ENCODE data around the gene NME2.

The NME2 gene

DNA sequence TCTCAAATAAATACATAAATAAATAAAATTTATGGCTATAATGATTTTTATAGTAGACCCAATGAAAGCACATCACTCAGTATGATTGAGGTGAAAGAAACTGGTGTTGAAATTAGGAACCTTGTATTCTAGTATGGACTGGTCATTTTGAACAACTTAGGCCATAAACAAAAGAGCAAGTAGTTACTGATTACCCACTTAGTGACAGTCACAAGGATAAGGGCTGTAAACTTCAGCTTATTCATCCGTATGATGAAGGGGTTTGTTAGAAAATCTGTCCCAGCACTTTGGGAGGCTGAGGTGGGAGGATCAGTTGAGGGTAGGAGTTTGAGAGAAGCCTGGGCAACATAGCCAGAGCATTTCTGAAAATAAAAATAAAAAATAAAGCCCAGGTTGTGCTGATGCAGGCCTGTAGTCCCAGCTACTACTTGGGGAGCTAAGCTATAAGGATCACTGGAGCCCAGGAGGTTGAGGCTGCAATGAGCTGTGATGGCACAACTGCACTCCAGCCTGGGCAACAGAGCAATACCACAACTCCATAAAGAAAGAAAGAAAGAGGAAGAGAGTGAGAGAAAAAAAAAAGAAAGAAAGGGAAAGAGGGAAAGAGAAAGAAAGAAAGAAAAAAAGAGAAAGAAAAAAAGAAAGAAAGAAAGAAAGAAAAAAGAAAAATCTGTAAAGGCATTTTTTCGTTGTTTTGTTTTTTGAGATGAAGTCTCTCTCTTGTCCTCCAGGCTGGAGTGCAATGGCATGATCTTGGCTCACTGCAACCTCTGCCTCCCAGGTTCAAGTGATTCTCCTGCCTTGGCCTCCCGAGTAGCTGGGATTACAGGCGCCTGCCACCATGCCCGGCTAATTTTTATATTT is 41.3 kb upstream of the NME2 start:
- H3F3A ChIP-seq (ENCODE audit: insufficient read depth, low read length) = peaks cover 19% of the 10 kb centered on the region
- H3K9me2 ChIP-seq (replicated peaks; ENCODE audit: insufficient read depth, low read length) = no peaks in the 10 kb centered on the region
- H3K9me3 ChIP-seq (replicated peaks; ENCODE audit: insufficient read depth, low read length) = no peaks in the 10 kb centered on the region
- no peak overlapping the region for H3K4me2 ChIP-seq (ENCODE audit: low read depth, low read length)
- no peaks in the 10 kb centered on the region for H3K27me3 ChIP-seq (replicated peaks; ENCODE audit: insufficient read depth, low read length)
- H3K36me3 ChIP-seq (replicated peaks; ENCODE audit: insufficient read depth, low read length) = no peaks in the 10 kb centered on the region
- H3K4me1 ChIP-seq (ENCODE audit: low read length) = peaks cover 5% of the 10 kb centered on the region
- H3K79me2 ChIP-seq (ENCODE audit: low read length) = peaks cover 7% of the 10 kb centered on the region
- no peak overlapping the region for H3K27ac ChIP-seq (ENCODE audit: low read length)
- no peak overlapping the region for H2AFZ ChIP-seq (ENCODE audit: low read length)
- H3K4me3 ChIP-seq (ENCODE audit: low read length) = no peak overlapping the region
- TF ChIP-seq EZH2phosphoT487 (IDR thresholded peaks at IDR 0.05; ENCODE audit: low read length) (no peak), EZH2 (optimal IDR thresholded peaks at IDR 0.05; ENCODE audit: low read depth, low read length) (no peak)
- TF ChIP-seq, protein P1, sequence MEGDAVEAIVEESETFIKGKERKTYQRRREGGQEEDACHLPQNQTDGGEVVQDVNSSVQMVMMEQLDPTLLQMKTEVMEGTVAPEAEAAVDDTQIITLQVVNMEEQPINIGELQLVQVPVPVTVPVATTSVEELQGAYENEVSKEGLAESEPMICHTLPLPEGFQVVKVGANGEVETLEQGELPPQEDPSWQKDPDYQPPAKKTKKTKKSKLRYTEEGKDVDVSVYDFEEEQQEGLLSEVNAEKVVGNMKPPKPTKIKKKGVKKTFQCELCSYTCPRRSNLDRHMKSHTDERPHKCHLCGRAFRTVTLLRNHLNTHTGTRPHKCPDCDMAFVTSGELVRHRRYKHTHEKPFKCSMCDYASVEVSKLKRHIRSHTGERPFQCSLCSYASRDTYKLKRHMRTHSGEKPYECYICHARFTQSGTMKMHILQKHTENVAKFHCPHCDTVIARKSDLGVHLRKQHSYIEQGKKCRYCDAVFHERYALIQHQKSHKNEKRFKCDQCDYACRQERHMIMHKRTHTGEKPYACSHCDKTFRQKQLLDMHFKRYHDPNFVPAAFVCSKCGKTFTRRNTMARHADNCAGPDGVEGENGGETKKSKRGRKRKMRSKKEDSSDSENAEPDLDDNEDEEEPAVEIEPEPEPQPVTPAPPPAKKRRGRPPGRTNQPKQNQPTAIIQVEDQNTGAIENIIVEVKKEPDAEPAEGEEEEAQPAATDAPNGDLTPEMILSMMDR (IDR thresholded peaks at IDR 0.05; ENCODE audit: low read length) = no peak
- H4K20me1 ChIP-seq (ENCODE audit: insufficient read depth, low read length) = no peaks in the 10 kb centered on the region
- no peak for DNase-seq
- no peak overlapping the region for H3K9ac ChIP-seq (ENCODE audit: low read length)

- no peak overlapping the region for H3K4me2 ChIP-seq (ENCODE audit: low read depth, low read length)
- H3K79me2 ChIP-seq (ENCODE audit: low read length) = no peaks in the 10 kb centered on the region
- no peak overlapping the region for H2AFZ ChIP-seq (ENCODE audit: low read length)
- no peak overlapping the region for H3K9ac ChIP-seq (ENCODE audit: low read length)
- H3K27ac ChIP-seq (ENCODE audit: low read length) = no peak overlapping the region
- H3K27me3 ChIP-seq (replicated peaks; ENCODE audit: insufficient read depth, low read length) = no peaks in the 10 kb centered on the region
- no peaks in the 10 kb centered on the region for H3K9me2 ChIP-seq (replicated peaks; ENCODE audit: insufficient read depth, low read length)
- H3F3A ChIP-seq (ENCODE audit: insufficient read depth, low read length) = no peaks in the 10 kb centered on the region
- no peaks in the 10 kb centered on the region for H3K9me3 ChIP-seq (replicated peaks; ENCODE audit: insufficient read depth, low read length)
- no peaks in the 10 kb centered on the region for H4K20me1 ChIP-seq (ENCODE audit: insufficient read depth, low read length)
- no peaks in the 10 kb centered on the region for H3K36me3 ChIP-seq (replicated peaks; ENCODE audit: insufficient read depth, low read length)
- peaks cover 3% of the 10 kb centered on the region; the same call in 1 of the 2 replicates for H3K4me1 ChIP-seq (ENCODE audit: low read length)
- H3K4me3 ChIP-seq (ENCODE audit: low read length) = no peak overlapping the region
- no peak for DNase-seq
- TF ChIP-seq EZH2 (optimal IDR thresholded peaks at IDR 0.05; ENCODE audit: low read depth, low read length) (no peak), EZH2phosphoT487 (IDR thresholded peaks at IDR 0.05; ENCODE audit: low read length) (no peak)
- TF ChIP-seq, protein P1 (IDR thresholded peaks at IDR 0.05; ENCODE audit: low read length) = no peak
Measured at GRCh38 chr17:51128076-51128475, 38.1 kb upstream of the NME2 start.

- no peak for DNase-seq
- no peaks in the 10 kb centered on the region for H3K9me3 ChIP-seq (replicated peaks; ENCODE audit: insufficient read depth, low read length)
- H2AFZ ChIP-seq (ENCODE audit: low read length) = no peak overlapping the region
- no peak overlapping the region for H3K27ac ChIP-seq (ENCODE audit: low read length)
- no peak overlapping the region for H3K4me2 ChIP-seq (ENCODE audit: low read depth, low read length)
- H3K4me3 ChIP-seq (ENCODE audit: low read length) = no peak overlapping the region
- no peak overlapping the region for H3K9ac ChIP-seq (ENCODE audit: low read length)
- peaks cover 7% of the 10 kb centered on the region; the same call in 1 of the 2 replicates for H3K4me1 ChIP-seq (ENCODE audit: low read length)
- no peaks in the 10 kb centered on the region for H3K79me2 ChIP-seq (ENCODE audit: low read length)
- no peaks in the 10 kb centered on the region for H3K27me3 ChIP-seq (replicated peaks; ENCODE audit: insufficient read depth, low read length)
- no peaks in the 10 kb centered on the region for H3K36me3 ChIP-seq (replicated peaks; ENCODE audit: insufficient read depth, low read length)
- H3K9me2 ChIP-seq (replicated peaks; ENCODE audit: insufficient read depth, low read length) = no peaks in the 10 kb centered on the region
- no peak for TF ChIP-seq EZH2 (optimal IDR thresholded peaks at IDR 0.05; ENCODE audit: low read depth, low read length)
- TF ChIP-seq, protein P1 (IDR thresholded peaks at IDR 0.05; ENCODE audit: low read length) = no peak
- TF ChIP-seq EZH2phosphoT487 (IDR thresholded peaks at IDR 0.05; ENCODE audit: low read length) = no peak
- no peaks in the 10 kb centered on the region for H4K20me1 ChIP-seq (ENCODE audit: insufficient read depth, low read length)
- H3F3A ChIP-seq (ENCODE audit: insufficient read depth, low read length) = no peaks in the 10 kb centered on the region
Measured at GRCh38 chr17:51132964-51133319, 33.3 kb upstream of the NME2 start.

Measured in MM.1S (cell line).